Nephron progenitor cell (in vitro differentiated cells): Measurements from ENCODE around the gene ZNF616.

Experiments
- DNase-seq: peaks from one replicate; pipeline ENCODE4 v3.0.0; 2021
- H3K27ac Mint-ChIP-seq: 2 replicates; pipeline ENCODE4 v1.8.0; 2021; ENCODE audit warnings: mild to moderate bottlenecking, moderate library complexity, mixed read lengths
- H3K27me3 Mint-ChIP-seq: 2 replicates; pipeline ENCODE4 v1.8.0; 2021; ENCODE audit warnings: mild to moderate bottlenecking, low read depth, mixed read lengths; ENCODE audit not compliant: poor library complexity
- H3K36me3 Mint-ChIP-seq: 2 replicates; pipeline ENCODE4 v1.8.0; 2021; ENCODE audit warnings: low read depth, mixed read lengths
- H3K4me1 Mint-ChIP-seq: 2 replicates; pipeline ENCODE4 v1.8.0; 2021; ENCODE audit warnings: mixed read lengths
- H3K4me3 Mint-ChIP-seq: 2 replicates; pipeline ENCODE4 v1.8.0; 2021; ENCODE audit warnings: mild to moderate bottlenecking, moderate library complexity, mixed read lengths
- H3K9me3 Mint-ChIP-seq: 2 replicates; pipeline ENCODE4 v1.8.0; 2021; ENCODE audit warnings: mild to moderate bottlenecking, moderate library complexity, mixed read lengths
- CTCF ChIP-seq: fragments of 200-600 bp; sonication (generic); IDR thresholded peaks from 2 replicates; pipeline ENCODE4 v1.5.0; 2021; ENCODE audit warnings: antibody characterized with exemption

Gene ZNF616

GRCh38 chr19:52139252-52140031, at the start of gene ZNF616:
ZNF616 (minus strand) TSS chr19:52139938; CDS start chr19:52130512, 9,426 bp downstream.
- peaks cover 67% of the 10 kb centered on the region for H3K36me3 Mint-ChIP-seq

GRCh38 chr19:52188822-52189734, 49.3 kb upstream of the ZNF616 start:
- peaks cover 2% of the 10 kb centered on the region for H3K27me3 Mint-ChIP-seq
- H3K4me3 Mint-ChIP-seq = peak overlapping the region; percentile 98
- H3K27ac Mint-ChIP-seq = peak overlapping the region; percentile 95
- DNase-seq = peak; percentile 57
- no peaks in the 10 kb centered on the region for H3K9me3 Mint-ChIP-seq
- H3K36me3 Mint-ChIP-seq = peaks cover 26% of the 10 kb centered on the region
- peaks cover 35% of the 10 kb centered on the region for H3K4me1 Mint-ChIP-seq
- TF ChIP-seq CTCF = no peak

More at GRCh38 chr19:52139252-52140031, at the start of gene ZNF616:
- H3K27ac Mint-ChIP-seq = peak within 1 kb of the TSS; percentile 99
- peak; percentile 67 for TF ChIP-seq CTCF
- H3K4me1 Mint-ChIP-seq = peaks cover 24% of the 10 kb centered on the region
- DNase-seq = peak; percentile 91
- H3K4me3 Mint-ChIP-seq = peak within 1 kb of the TSS; percentile 97
- H3K9me3 Mint-ChIP-seq = peaks cover 81% of the 10 kb centered on the region
- H3K27me3 Mint-ChIP-seq = peaks cover 13% of the 10 kb centered on the region

- Mint-ChIP-seq H3K36me3 (peaks cover 11% of the 10 kb centered on the region), H3K9me3 (no peaks in the 10 kb centered on the region), H3K4me3 (no peak overlapping the region), H3K27me3 (peaks cover 3% of the 10 kb centered on the region), H3K27ac (no peak overlapping the region), H3K4me1 (peaks cover 24% of the 10 kb centered on the region)
- TF ChIP-seq CTCF = no peak
- no peak for DNase-seq
Measured at GRCh38 chr19:52187407-52187806, 47.7 kb upstream of the ZNF616 start.

GRCh38 chr19:52176574-52176973, 36.8 kb upstream of the ZNF616 start:
- Mint-ChIP-seq H3K4me1 (peaks cover 5% of the 10 kb centered on the region), H3K36me3 (peaks cover 14% of the 10 kb centered on the region), H3K27ac (no peak overlapping the region), H3K9me3 (peaks cover 53% of the 10 kb centered on the region), H3K27me3 (peaks cover 10% of the 10 kb centered on the region), H3K4me3 (no peak overlapping the region)
- no peak for DNase-seq
- no peak for TF ChIP-seq CTCF

- Mint-ChIP-seq H3K27ac (no peak overlapping the region), H3K27me3 (peaks cover 11% of the 10 kb centered on the region), H3K36me3 (peaks cover 46% of the 10 kb centered on the region)
Measured at GRCh38 chr19:52172347-52172746, 32.6 kb upstream of the ZNF616 start.

More at GRCh38 chr19:52172347-52172746, 32.6 kb upstream of the ZNF616 start:
- DNase-seq = no peak
- H3K9me3 Mint-ChIP-seq = peaks cover 71% of the 10 kb centered on the region
- H3K4me3 Mint-ChIP-seq = peak overlapping the region; percentile 96
- peaks cover 25% of the 10 kb centered on the region for H3K4me1 Mint-ChIP-seq
- no peak for TF ChIP-seq CTCF
